ENCODE data around the gene SEC14L1.

Gene SEC14L1

GRCh38 chr17:77124192-77124889 is 16.4 kb upstream of the SEC14L1 start:
- no peak for DNase-seq
- H3F3A ChIP-seq (ENCODE audit: insufficient read depth, low read length) = no peaks in the 10 kb centered on the region
- H3K27me3 ChIP-seq (replicated peaks; ENCODE audit: insufficient read depth, low read length) = no peaks in the 10 kb centered on the region
- no peak overlapping the region for H3K9ac ChIP-seq (ENCODE audit: low read length)
- no peaks in the 10 kb centered on the region for H4K20me1 ChIP-seq (ENCODE audit: insufficient read depth, low read length)
- no peak for TF ChIP-seq EZH2 (optimal IDR thresholded peaks at IDR 0.05; ENCODE audit: low read depth, low read length)
- no peak for TF ChIP-seq CTCF (IDR thresholded peaks at IDR 0.05; ENCODE audit: low read length)
- no peak for TF ChIP-seq EZH2phosphoT487 (IDR thresholded peaks at IDR 0.05; ENCODE audit: low read length)
- H3K9me2 ChIP-seq (replicated peaks; ENCODE audit: insufficient read depth, low read length) = no peaks in the 10 kb centered on the region
- H3K27ac ChIP-seq (ENCODE audit: low read length) = no peak overlapping the region
- no peaks in the 10 kb centered on the region for H3K79me2 ChIP-seq (ENCODE audit: low read length)
- H2AFZ ChIP-seq (ENCODE audit: low read length) = no peak overlapping the region
- no peaks in the 10 kb centered on the region for H3K4me1 ChIP-seq (ENCODE audit: low read length)
- no peak overlapping the region for H3K4me3 ChIP-seq (ENCODE audit: low read length)
- no peaks in the 10 kb centered on the region for H3K36me3 ChIP-seq (replicated peaks; ENCODE audit: insufficient read depth, low read length)
- H3K4me2 ChIP-seq (ENCODE audit: low read depth, low read length) = no peak overlapping the region
- no peaks in the 10 kb centered on the region for H3K9me3 ChIP-seq (replicated peaks; ENCODE audit: insufficient read depth, low read length)

GRCh38 chr17:77125432-77125901 is 15.3 kb upstream of the SEC14L1 start:
- H2AFZ ChIP-seq (ENCODE audit: low read length) = no peak overlapping the region
- H3K36me3 ChIP-seq (replicated peaks; ENCODE audit: insufficient read depth, low read length) = no peaks in the 10 kb centered on the region
- H4K20me1 ChIP-seq (ENCODE audit: insufficient read depth, low read length) = no peaks in the 10 kb centered on the region
- H3K4me3 ChIP-seq (ENCODE audit: low read length) = no peak overlapping the region
- no peaks in the 10 kb centered on the region for H3K27me3 ChIP-seq (replicated peaks; ENCODE audit: insufficient read depth, low read length)
- H3F3A ChIP-seq (ENCODE audit: insufficient read depth, low read length) = no peaks in the 10 kb centered on the region
- H3K4me1 ChIP-seq (ENCODE audit: low read length) = no peaks in the 10 kb centered on the region
- no peak overlapping the region for H3K9ac ChIP-seq (ENCODE audit: low read length)
- H3K79me2 ChIP-seq (ENCODE audit: low read length) = no peaks in the 10 kb centered on the region
- H3K4me2 ChIP-seq (ENCODE audit: low read depth, low read length) = no peak overlapping the region
- H3K27ac ChIP-seq (ENCODE audit: low read length) = no peak overlapping the region
- no peaks in the 10 kb centered on the region for H3K9me3 ChIP-seq (replicated peaks; ENCODE audit: insufficient read depth, low read length)
- no peaks in the 10 kb centered on the region for H3K9me2 ChIP-seq (replicated peaks; ENCODE audit: insufficient read depth, low read length)
- no peak for DNase-seq
- no peak for TF ChIP-seq CTCF (IDR thresholded peaks at IDR 0.05; ENCODE audit: low read length)
- TF ChIP-seq EZH2phosphoT487 (IDR thresholded peaks at IDR 0.05; ENCODE audit: low read length) = no peak
- no peak for TF ChIP-seq EZH2 (optimal IDR thresholded peaks at IDR 0.05; ENCODE audit: low read depth, low read length)

GRCh38 chr17:77126519-77126918 is 14.2 kb upstream of the SEC14L1 start:
- no peaks in the 10 kb centered on the region for H3K36me3 ChIP-seq (replicated peaks; ENCODE audit: insufficient read depth, low read length)
- H3K27ac ChIP-seq (ENCODE audit: low read length) = no peak overlapping the region
- H3K9me3 ChIP-seq (replicated peaks; ENCODE audit: insufficient read depth, low read length) = no peaks in the 10 kb centered on the region
- no peak overlapping the region for H3K4me2 ChIP-seq (ENCODE audit: low read depth, low read length)
- DNase-seq = no peak
- H3K27me3 ChIP-seq (replicated peaks; ENCODE audit: insufficient read depth, low read length) = no peaks in the 10 kb centered on the region
- H3K4me1 ChIP-seq (ENCODE audit: low read length) = no peaks in the 10 kb centered on the region
- no peaks in the 10 kb centered on the region for H3K79me2 ChIP-seq (ENCODE audit: low read length)
- TF ChIP-seq CTCF (IDR thresholded peaks at IDR 0.05; ENCODE audit: low read length) = no peak
- no peak for TF ChIP-seq EZH2 (optimal IDR thresholded peaks at IDR 0.05; ENCODE audit: low read depth, low read length)
- TF ChIP-seq EZH2phosphoT487 (IDR thresholded peaks at IDR 0.05; ENCODE audit: low read length) = no peak
- H2AFZ ChIP-seq (ENCODE audit: low read length) = no peak overlapping the region
- no peaks in the 10 kb centered on the region for H4K20me1 ChIP-seq (ENCODE audit: insufficient read depth, low read length)
- no peak overlapping the region for H3K9ac ChIP-seq (ENCODE audit: low read length)
- H3F3A ChIP-seq (ENCODE audit: insufficient read depth, low read length) = no peaks in the 10 kb centered on the region
- H3K4me3 ChIP-seq (ENCODE audit: low read length) = no peak overlapping the region
- no peaks in the 10 kb centered on the region for H3K9me2 ChIP-seq (replicated peaks; ENCODE audit: insufficient read depth, low read length)
